IMR-90 (cell line): ENCODE data around the gene CASZ1.

Experiments
- BHLHE40 ChIP-seq: fragments of 150-350 bp; IDR thresholded peaks from 2 replicates; pipeline ENCODE4 v1.6.1; 2016; ENCODE audit warnings: mild to moderate bottlenecking, low read depth, low read length
- CEBPB ChIP-seq: IDR thresholded peaks from 2 replicates; pipeline ENCODE4 v1.6.1; 2012; ENCODE audit warnings: low read depth, low read length, improper control_type of control experiment
- CHD1 ChIP-seq: IDR thresholded peaks from 2 replicates; pipeline ENCODE4 v1.6.1; 2012; ENCODE audit warnings: low read depth, low read length, improper control_type of control experiment
- CTCF ChIP-seq: conservative IDR thresholded peaks from 2 replicates; pipeline ENCODE4 v1.5.1; 2012; ENCODE audit warnings: mild to moderate bottlenecking, low read depth, low read length, improper control_type of control experiment
- ELK1 ChIP-seq: fragments of 150-350 bp; IDR thresholded peaks from 2 replicates; pipeline ENCODE4 v1.6.1; 2016; ENCODE audit warnings: low read depth, mild to moderate bottlenecking, low read length, moderate library complexity, borderline replicate concordance
- FOS ChIP-seq: fragments of 150-350 bp; IDR thresholded peaks from 2 replicates; pipeline ENCODE4 v1.6.1; 2016; ENCODE audit warnings: low read depth, low read length
- MAFK ChIP-seq: IDR thresholded peaks from 2 replicates; pipeline ENCODE4 v1.6.1; 2012; ENCODE audit warnings: low read depth, low read length, improper control_type of control experiment
- MAZ ChIP-seq: IDR thresholded peaks from 2 replicates; pipeline ENCODE4 v1.6.1; 2012; ENCODE audit warnings: low read depth, mild to moderate bottlenecking, low read length, improper control_type of control experiment, moderate library complexity, borderline replicate concordance
- MXI1 ChIP-seq: IDR thresholded peaks from 2 replicates; pipeline ENCODE4 v1.6.1; 2012; ENCODE audit warnings: low read depth, mild to moderate bottlenecking, low read length, moderate library complexity, borderline replicate concordance
- NFE2L2 ChIP-seq: fragments of 150-350 bp; IDR thresholded peaks from 2 replicates; pipeline ENCODE4 v1.6.1; 2016; ENCODE audit warnings: low read depth, mild to moderate bottlenecking, low read length
- POLR2A ChIP-seq: IDR thresholded peaks from 2 replicates; pipeline ENCODE4 v1.6.1; 2012; ENCODE audit warnings: mild to moderate bottlenecking, low read depth, low read length
- RAD21 ChIP-seq: IDR thresholded peaks from 2 replicates; pipeline ENCODE4 v1.6.1; 2012; ENCODE audit warnings: low read length, improper control_type of control experiment
- RCOR1 ChIP-seq: IDR thresholded peaks from 2 replicates; pipeline ENCODE4 v1.6.1; 2012; ENCODE audit warnings: mild to moderate bottlenecking, low read length, improper control_type of control experiment; ENCODE audit not compliant: insufficient replicate concordance
- USF2 ChIP-seq: fragments of 150-350 bp; IDR thresholded peaks from 2 replicates; pipeline ENCODE4 v1.6.1; 2017; ENCODE audit warnings: mild to moderate bottlenecking, antibody characterized with exemption, low read length, low read depth

- no peak for TF ChIP-seq POLR2A
- no peak for TF ChIP-seq CTCF
- no peak for TF ChIP-seq CEBPB
- no peak for TF ChIP-seq MAFK
- TF ChIP-seq FOS = no peak
- no peak for TF ChIP-seq ELK1
- TF ChIP-seq BHLHE40 = no peak
- TF ChIP-seq RAD21 = no peak
- TF ChIP-seq RCOR1 = no peak
- no peak for TF ChIP-seq CHD1
- no peak for TF ChIP-seq MXI1
- TF ChIP-seq USF2 = no peak
- no peak for TF ChIP-seq NFE2L2
- TF ChIP-seq MAZ = no peak
Observed at GRCh38 chr1:10724948-10725847, 71.2 kb downstream of the CASZ1 start.
